Large intestine (tissue), 1 donor: Measurements from ENCODE around the gene BZW2. TPM values are rescaled to one million over a fixed set of nuclear protein-coding genes. Genes with fewer than 3 reads are reported as not detected.

ENCODE experiments used
- polyA plus RNA-seq: library from polyadenylated mRNA; unstranded; fragments of 120-200 nt; gene quantifications from one replicate; pipeline ENCODE4 v1.2.1, GENCODE V29; 2013

Gene BZW2
- polyA plus RNA-seq, 1 donor, result 69.7 TPM

Other genes with a start within 250 kb of the BZW2 start
- 1.8 TPM for gene CRPPA, start 224.6 kb upstream of the BZW2 start, polyA plus RNA-seq
- 11.0 TPM for gene SOSTDC1, start 180.4 kb upstream of the BZW2 start, polyA plus RNA-seq
- not detected for gene LRRC72, start 119.4 kb upstream of the BZW2 start, polyA plus RNA-seq
- 34.0 TPM for gene ANKMY2, start 427 bp upstream of the BZW2 start, polyA plus RNA-seq
- 189 TPM for gene TSPAN13, start 107.6 kb downstream of the BZW2 start, polyA plus RNA-seq
- 527 TPM for gene AGR2, start 158.8 kb downstream of the BZW2 start, polyA plus RNA-seq
- gene AGR3, start 235.8 kb downstream of the BZW2 start, polyA plus RNA-seq, result 213 TPM